NCI-H1436 treated with DMSO at 0.1 percent for 48 hours (cell line): ENCODE results near the gene CAP2.

Experiments used
- DNase-seq: peaks from one replicate; lab custom pipeline; 2025; lab: John Stamatoyannopoulos, UW

Gene CAP2

DNA sequence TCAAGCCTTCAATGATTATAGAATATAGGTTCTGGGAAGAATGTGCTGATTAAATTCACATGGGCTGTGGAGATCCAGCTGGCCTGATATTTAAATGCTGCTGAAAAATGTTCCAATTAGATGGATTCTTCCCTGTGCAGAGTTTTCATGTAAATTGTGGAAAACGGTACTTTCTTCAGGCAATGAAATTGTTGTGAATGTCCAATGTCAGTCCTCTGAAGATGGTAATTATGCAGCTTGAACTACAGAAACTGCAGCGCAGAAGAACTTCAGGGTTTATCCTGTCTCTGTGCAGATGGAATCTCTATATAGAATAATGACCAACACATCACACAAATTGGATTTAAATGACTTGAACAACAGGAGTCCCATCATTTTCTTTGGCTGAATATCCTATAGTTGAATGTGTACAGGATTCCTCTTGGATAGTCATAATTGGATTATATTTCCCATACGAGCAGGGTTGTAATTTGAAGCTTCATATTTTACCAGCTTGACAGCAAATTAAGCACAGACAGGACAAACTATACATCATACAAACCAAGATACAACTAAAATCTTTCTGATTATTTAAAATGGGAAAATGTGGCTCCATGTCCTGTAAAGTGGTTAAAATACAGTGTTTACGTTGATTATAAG lies 82.3 kb downstream of the CAP2 start:
- DNase-seq, result no peak

- no peak for DNase-seq
Observed at GRCh38 chr6:17476511-17476910, 83.1 kb downstream of the CAP2 start.

- no peak for DNase-seq
Observed at GRCh38 chr6:17477356-17477755, 84.0 kb downstream of the CAP2 start.

- no peak for DNase-seq
Observed at GRCh38 chr6:17478223-17478907, 85.0 kb downstream of the CAP2 start.

- no peak for DNase-seq
Observed at GRCh38 chr6:17478946-17479345, 85.6 kb downstream of the CAP2 start.

DNA sequence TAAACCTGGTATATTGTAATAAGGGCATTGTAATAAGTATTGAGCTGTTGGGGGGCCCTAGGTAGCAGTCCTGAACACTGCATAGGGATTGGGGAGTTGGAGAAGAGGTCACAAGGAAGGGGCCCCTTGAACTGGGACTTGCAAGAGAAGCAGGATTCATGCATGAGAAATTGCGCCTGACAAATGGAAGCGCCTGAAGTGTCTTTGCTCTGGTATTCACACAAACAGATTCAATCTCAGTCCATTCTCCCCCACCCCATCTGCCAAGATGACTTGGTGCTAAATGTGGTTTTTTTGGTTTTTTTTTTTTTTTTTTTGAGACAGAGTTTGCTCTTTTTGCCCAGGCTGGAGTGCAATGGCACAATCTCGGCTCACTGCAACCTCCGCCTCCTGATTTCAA lies 87.1 kb downstream of the CAP2 start:
- no peak for DNase-seq

GRCh38 chr6:17482711-17483110 lies 89.3 kb downstream of the CAP2 start:
- DNase-seq, result no peak

- DNase-seq, result no peak
Observed at GRCh38 chr6:17483391-17484016, 90.1 kb downstream of the CAP2 start.

DNA sequence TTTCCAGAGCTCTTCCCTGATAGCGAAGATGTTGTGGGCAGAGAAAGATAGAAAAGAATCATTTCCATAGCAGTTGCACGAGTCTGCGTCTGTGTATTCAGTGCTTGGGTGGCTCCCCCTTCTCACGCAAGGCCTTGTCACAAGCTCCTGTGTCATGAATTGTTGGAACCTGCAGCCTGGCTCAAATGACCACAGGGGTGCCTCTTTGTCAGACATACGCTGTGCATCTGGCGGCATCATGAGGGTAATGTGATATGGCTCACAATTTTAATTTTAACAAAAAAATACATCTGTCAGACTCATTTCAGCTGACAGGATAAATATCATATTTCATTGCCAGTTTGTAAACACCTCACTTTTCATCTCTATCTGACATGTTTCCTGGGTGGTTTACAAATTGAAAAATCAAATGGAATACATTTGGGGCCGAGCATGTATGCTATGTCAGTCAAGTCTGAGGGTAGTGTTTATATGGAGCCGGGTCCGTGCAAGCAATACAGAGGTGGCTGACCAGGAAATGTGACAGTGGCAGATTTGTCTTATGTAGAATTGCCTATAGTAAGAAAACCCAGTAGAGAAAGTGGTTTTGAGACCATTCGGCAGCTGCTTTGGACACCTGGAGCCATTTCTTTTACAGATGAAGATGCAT lies 90.9 kb downstream of the CAP2 start:
- no peak for DNase-seq

DNA sequence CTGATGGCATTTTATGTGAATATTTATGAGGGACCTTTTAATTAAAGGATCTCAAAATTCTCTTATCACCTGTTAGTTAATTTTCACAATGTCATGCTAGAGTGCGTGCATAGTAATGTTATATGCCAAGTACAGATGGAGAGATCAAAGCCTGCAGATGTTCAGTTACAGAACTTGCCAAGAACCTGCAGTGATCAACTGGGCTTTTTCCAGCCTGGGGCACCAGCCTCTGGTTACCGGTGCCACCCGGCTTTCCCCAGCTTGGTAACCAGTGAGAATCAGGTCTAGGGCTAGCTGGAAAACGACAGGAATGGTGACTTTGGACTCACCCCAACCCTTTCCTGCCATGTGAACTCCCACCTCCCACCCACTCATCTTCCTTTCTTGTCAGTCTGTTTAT lies 91.8 kb downstream of the CAP2 start:
- DNase-seq, result no peak

- no peak for DNase-seq
Observed at GRCh38 chr6:17485946-17486345, 92.6 kb downstream of the CAP2 start.

DNA sequence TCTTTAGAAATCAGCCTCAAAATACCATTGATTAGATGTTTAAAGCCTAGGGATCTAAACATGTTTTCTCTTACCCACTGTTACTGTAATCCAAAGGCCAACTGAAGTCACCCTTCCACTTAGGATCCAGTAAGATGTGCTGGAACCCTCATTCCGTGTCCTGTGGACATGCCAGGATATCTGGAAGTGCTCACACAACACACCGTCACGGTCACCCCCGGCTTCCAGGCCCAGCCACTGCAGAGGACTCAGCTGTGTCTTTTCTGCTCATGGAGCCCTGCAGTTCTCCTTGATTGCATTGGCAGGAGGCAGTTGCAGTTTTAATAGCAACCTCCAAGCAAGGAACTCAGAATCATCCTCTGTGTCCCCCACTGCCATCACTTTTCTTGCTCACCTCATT lies 93.3 kb downstream of the CAP2 start:
- DNase-seq, result no peak

DNA sequence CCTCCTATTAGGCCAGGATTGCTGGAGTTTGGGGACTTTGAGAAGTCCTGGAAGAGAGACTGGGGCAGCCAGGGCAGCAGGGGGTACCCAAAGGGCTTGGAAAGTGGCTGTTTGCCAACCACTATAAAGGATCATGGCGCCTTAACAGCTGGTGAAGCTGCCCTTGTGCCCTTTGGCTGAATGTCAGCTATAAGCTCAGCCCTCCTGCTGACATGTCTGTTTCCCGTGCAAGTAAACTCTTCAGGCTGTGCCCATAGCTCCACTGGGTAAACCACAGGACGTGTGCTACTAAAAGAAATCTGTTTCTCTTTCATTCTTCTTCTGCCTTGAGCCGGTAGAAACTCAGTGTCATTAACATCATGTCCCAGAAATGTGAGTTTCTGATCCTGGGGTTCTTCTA lies 97.3 kb downstream of the CAP2 start:
- no peak for DNase-seq

DNA sequence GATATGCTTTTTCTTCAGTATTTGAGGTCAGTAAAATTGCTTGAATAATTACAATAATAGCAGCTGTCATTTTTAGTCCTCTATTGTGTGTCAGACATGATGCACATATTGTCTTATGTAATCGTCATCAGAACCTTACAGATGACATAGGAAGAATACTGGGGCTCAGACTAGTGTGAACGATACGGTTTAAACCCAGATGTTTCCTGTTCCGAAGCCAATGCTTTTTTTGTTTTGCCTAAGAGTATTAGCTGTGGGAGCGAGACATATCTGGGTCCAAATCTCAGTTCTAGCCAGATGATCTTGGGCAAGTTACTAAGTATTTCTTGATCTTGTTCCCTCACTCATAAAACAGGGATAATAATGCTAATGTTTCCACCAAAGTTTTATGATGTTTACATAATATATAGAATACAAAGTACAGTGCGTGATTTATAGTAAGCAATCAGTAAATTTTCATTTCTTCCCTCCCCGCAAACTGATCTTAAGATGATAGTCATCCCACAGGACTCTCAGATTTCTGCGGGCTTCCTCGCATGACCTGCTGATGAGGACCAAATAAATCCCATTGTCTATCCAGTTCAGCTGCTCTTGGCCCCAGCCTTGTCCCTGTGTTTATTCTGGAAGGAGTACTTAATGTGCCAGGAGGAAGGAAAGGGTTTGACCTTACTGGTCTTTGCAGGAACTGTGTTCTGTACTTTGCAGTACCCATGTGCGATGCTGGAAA lies 98.2 kb downstream of the CAP2 start:
- DNase-seq, result no peak

DNA sequence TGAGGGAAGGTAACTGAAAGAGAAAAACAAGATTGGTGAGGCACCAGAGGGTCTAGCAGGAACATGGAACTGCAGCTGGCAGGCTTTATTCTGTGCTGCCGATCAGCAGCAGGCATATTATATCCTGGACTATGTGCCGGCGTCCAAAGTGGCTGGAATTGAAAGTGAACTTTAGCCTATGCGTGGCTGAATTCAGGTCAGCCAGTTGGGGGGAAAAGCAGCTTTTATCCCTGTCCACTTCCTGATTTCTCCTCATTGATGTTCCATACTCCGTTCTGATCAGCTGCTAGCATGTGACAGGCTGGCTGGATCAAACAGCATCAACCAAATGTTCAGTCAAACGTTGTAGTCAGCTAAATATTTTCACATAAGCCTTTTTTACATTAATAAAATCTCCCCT lies 99.0 kb downstream of the CAP2 start:
- DNase-seq, result no peak

DNA sequence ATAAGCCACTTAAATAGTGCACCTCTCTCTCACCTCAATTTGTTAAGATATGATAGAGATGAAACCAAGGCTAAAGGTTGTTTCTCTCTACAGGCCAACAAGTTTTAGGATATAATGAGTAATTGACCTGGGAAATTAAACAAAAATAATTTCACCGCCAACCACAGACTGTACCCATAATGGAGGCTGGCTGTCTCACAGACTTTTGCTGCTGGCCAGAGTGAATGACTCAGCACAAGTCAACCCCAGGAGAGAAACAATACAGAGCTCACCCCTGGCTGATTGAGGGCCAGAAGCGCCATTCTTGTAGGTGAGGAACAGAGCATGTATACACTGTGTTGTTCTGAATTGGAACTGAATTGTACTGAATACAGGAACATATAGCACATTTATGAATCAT lies 99.9 kb downstream of the CAP2 start:
- DNase-seq, result no peak

DNA sequence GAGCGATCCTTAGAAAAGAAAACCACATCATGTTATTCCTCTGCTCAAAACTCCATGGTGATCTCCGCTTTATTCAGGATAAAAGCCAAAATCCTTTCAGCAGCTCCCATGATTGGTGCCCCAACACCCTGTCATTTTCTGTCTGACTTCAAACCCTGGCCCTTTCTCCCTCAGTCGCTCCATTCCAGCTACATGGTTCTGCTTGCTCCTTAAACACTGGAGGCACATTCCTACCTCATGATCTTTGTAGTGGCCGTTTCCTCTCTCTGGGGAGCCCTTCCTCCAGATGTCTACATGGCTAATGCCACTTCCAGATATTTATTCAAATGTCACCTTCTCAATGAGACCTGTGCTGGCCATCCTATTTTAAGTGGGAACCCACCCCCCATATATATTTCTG lies 100.8 kb downstream of the CAP2 start:
- DNase-seq, result no peak

GRCh38 chr6:17494919-17495318 lies 101.5 kb downstream of the CAP2 start:
- no peak for DNase-seq

DNA sequence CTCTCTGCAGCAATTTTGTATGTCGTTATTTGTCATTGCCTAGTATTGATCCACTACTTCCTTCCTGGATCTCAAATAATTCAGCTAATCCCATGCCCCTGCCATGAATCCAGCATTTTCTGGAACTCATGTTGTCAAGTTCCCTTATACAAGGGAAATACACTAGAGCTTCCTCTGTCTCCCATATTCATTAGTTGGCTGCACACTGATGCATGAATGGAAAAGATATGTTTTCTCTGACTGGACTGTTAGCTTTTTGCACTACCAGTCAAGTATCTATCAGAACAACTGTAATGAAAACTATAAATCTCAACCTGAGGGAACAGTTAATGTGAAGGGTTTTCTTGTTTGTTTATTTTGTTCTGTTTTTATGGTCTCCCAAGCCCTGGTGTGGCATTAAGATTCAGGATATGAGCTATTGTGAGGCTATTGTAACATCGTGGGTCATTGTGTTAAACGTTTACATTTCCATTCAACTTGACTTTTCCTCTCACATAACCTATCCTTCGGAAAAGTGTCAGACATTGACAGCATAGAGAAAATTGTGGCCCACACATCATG lies 104.2 kb downstream of the CAP2 start:
- DNase-seq, result no peak

DNA sequence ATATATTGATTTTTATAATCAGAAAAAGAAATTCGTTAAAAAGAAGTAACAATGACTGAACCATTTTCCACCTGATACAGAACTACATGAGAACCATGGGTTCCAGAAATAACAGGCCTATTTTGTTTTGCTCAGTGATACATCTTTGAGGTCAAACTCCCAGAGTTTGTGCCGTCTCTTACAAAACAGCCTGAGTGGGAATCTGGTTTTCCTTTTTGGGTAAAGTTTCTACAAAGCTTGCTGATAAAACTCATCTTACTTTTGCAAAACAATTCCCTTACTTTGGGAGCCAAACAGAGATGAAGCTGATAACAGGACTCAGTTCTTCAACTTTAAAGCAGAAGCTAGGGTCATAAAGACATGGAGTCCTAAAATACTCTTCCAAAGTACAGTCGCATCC lies 108.0 kb downstream of the CAP2 start:
- no peak for DNase-seq

- no peak for DNase-seq
Observed at GRCh38 chr6:17501982-17502704, 108.7 kb downstream of the CAP2 start.
